ENCODE results near the gene DHX32. TPM values are rescaled to one million over a fixed set of nuclear protein-coding genes. Genes with fewer than 3 reads are reported as not detected.

The DHX32 gene
- total and polyA plus RNA-seq, 2 donors (not counting 3 experiments of a cell fraction or from before 2014, with no cell fraction given): 17.1 to 29.6 TPM

DNA sequence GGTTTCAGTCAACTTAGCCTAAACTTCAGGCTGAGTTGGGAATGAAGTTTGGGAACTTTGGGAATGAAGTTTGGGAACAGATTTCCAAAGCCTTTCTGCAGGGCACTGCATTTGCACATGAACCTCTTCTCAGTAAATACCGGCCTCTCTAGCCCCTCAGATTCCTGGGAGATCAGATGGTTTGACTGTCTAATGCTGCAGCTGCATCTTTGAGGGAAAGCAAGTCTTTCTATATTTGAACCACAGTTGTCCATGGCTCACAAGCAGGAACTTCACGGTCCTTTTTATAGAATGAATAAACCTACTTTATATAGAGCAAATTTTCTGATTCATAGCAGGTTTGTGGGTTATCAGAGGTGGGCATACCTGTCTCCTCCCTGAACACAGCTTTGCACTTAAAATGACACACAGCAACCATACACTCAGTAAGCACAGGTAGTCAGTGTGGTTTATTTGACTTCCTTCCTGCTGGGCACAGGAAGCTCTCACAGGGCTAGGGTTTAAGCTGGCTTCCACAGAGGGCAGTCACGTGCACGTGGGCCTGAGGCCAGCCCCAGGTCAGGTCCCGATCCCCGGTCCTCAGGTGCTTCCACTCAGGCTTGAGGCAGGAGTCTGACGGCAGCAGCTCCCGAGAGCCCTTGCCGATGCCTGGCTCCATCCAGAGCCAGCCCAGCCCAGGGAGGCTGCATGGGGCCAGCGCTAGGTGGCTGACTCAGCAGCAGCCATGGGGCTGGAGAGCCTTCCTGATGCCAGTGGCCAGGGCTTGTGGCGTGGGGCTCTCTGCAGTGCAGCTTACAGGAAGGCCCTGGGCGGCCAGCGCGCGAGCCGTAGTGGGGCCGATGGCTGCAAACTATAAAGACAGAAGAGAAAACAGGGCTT, 92.7 kb downstream of the DHX32 start:
- TF ChIP-seq, protein P1, sequence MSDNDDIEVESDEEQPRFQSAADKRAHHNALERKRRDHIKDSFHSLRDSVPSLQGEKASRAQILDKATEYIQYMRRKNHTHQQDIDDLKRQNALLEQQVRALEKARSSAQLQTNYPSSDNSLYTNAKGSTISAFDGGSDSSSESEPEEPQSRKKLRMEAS (IDR thresholded peaks at IDR 0.05; ENCODE audit: insufficient read depth, insufficient read length): no peak
- TF ChIP-seq FOS (IDR thresholded peaks at IDR 0.05; ENCODE audit: borderline replicate concordance, insufficient read depth, low read length): no peak
- TF ChIP-seq, protein P2, sequence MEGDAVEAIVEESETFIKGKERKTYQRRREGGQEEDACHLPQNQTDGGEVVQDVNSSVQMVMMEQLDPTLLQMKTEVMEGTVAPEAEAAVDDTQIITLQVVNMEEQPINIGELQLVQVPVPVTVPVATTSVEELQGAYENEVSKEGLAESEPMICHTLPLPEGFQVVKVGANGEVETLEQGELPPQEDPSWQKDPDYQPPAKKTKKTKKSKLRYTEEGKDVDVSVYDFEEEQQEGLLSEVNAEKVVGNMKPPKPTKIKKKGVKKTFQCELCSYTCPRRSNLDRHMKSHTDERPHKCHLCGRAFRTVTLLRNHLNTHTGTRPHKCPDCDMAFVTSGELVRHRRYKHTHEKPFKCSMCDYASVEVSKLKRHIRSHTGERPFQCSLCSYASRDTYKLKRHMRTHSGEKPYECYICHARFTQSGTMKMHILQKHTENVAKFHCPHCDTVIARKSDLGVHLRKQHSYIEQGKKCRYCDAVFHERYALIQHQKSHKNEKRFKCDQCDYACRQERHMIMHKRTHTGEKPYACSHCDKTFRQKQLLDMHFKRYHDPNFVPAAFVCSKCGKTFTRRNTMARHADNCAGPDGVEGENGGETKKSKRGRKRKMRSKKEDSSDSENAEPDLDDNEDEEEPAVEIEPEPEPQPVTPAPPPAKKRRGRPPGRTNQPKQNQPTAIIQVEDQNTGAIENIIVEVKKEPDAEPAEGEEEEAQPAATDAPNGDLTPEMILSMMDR (IDR thresholded peaks at IDR 0.05; ENCODE audit: extremely low read depth in 1 of 2, insufficient read depth in 1 of 2, low read depth in 1 of 2, low read length in 2 of 2): no peak
- TF ChIP-seq EZH2 (IDR thresholded peaks at IDR 0.05; ENCODE audit: borderline replicate concordance, low read depth, low read length, severe bottlenecking): no peak
- no peak for TF ChIP-seq JUN (IDR thresholded peaks at IDR 0.05; ENCODE audit: borderline replicate concordance, insufficient read depth, insufficient read length, low read depth)
- no peak for TF ChIP-seq MYC (IDR thresholded peaks at IDR 0.05; ENCODE audit: low read depth, low read length)
- TF ChIP-seq POLR2A (IDR thresholded peaks at IDR 0.05; ENCODE audit: low read depth, low read length): no peak
- no peak for TF ChIP-seq GATA2 (IDR thresholded peaks at IDR 0.05; ENCODE audit: insufficient read depth, insufficient read length, low read depth, low read length)
- no peak for TF ChIP-seq POLR2AphosphoS5 (IDR thresholded peaks at IDR 0.05; ENCODE audit: insufficient read depth, low read depth, low read length)
- Histone ChIP-seq H3K27me3 (ENCODE audit: control insufficient read depth in 2 of 2, insufficient read depth in 2 of 2, low read length in 2 of 2) (no peaks in the 10 kb centered on the region), H3K9ac (replicated peaks; ENCODE audit: extremely low read depth, insufficient read depth, low read length) (no peak overlapping the region), H3K9me3 (replicated peaks; ENCODE audit: control insufficient read depth, insufficient read depth, low read length) (no peaks in the 10 kb centered on the region), H3K9me1 (replicated peaks; ENCODE audit: control insufficient read depth, extremely low read depth, insufficient read depth, low read length) (no peaks in the 10 kb centered on the region), H3K27ac (ENCODE audit: insufficient read depth, low read depth, low read length) (no peak overlapping the region), H3K4me1 (ENCODE audit: control insufficient read depth, extremely low read depth, insufficient read depth, low read length) (no peaks in the 10 kb centered on the region), H2AFZ (ENCODE audit: low read depth, low read length) (no peak overlapping the region), H3K4me3 (replicated peaks in 1 of 3; ENCODE audit: insufficient read depth in 1 of 3, low read depth in 1 of 3, low read length in 3 of 3) (no peak overlapping the region), H4K20me1 (replicated peaks; ENCODE audit: control insufficient read depth, extremely low read depth, insufficient read depth, low read length) (no peaks in the 10 kb centered on the region), H3K4me2 (ENCODE audit: insufficient read depth, low read length) (no peak overlapping the region), H3K36me3 (ENCODE audit: control insufficient read depth in 2 of 2, extremely low read depth in 1 of 2, insufficient read depth in 2 of 2, low read length in 2 of 2) (peaks cover 0 to 11% of the 10 kb centered on the region in 2 experiments), H3K79me2 (ENCODE audit: control insufficient read depth, insufficient read depth, low read length) (no peaks in the 10 kb centered on the region)
- FAIRE-seq (no peak), DNase-seq (ENCODE audit: low read depth, low spot score) (no peak)
- POLR2A ChIA-PET: no interaction called here
- CTCF ChIA-PET: no interaction called here
- no TSS peak for BruUV-seq (replicated peaks)
- dilution Hi-C loops (cut with MboI; ENCODE audit: extremely low pct_ligation_motif_present, low sequenced_read_pairs) (no loop called here), intact Hi-C loops (cut with micrococcal nuclease) (no loop called here)

MicroRNAs within 50 kb of the gene (microRNA counts, 767-probe panel; counts per million panel counts)
- microRNA hsa-miR-4484: 723 counts per million, percentile 96 among the panel's probes with 10 or more counts

Small RNA genes within 50 kb of the gene (microRNA-seq; reads per million reads assigned to microRNA genes)
- 1.2 reads per million for gene MIR4484 (ENCODE audit: borderline number of aligned reads, borderline replicate concordance)

Small RNA genes within 50 kb of the gene (small RNA-seq; reads per million reads assigned to genes)
- gene MIR4484 (ENCODE audit: insufficient read depth, insufficient read length, low read depth, low replicate concordance): 4.2 reads per million, percentile 30 among the genes with 10 or more reads in this experiment
- not detected for gene RF00017 (ENCODE audit: insufficient read depth, insufficient read length, low read depth, low replicate concordance)
- gene RNU2-42P (ENCODE audit: insufficient read depth, insufficient read length, low read depth, low replicate concordance): not detected

Other genes with a start within 250 kb of the DHX32 start
- gene TEX36, start 198.1 kb downstream of the DHX32 start, total RNA-seq: not detected in 2 replicates
- not detected in 2 replicates for gene TEX36, start 198.1 kb downstream of the DHX32 start, polyA plus RNA-seq
- 24.7 and 27.8 TPM in 2 replicates for gene EDRF1, start 161.6 kb downstream of the DHX32 start, total RNA-seq
- 9.6 and 11.6 TPM in 2 replicates for gene EDRF1, start 161.6 kb downstream of the DHX32 start, polyA plus RNA-seq
- not detected in 2 replicates for gene MMP21, start 105.5 kb downstream of the DHX32 start, total RNA-seq
- gene MMP21, start 105.5 kb downstream of the DHX32 start, polyA plus RNA-seq: 0.06 TPM in 1 of 2 replicates, not detected in the other
- 38.4 and 40.2 TPM in 2 replicates for gene UROS, start 58.0 kb downstream of the DHX32 start, total RNA-seq
- gene UROS, start 58.0 kb downstream of the DHX32 start, polyA plus RNA-seq: 42.0 and 52.6 TPM in 2 replicates
- gene BCCIP, start 57.7 kb downstream of the DHX32 start, total RNA-seq: 61.3 and 73.5 TPM in 2 replicates
- gene BCCIP, start 57.7 kb downstream of the DHX32 start, polyA plus RNA-seq: 9.4 and 14.5 TPM in 2 replicates
- gene FANK1, start 15.3 kb upstream of the DHX32 start, total RNA-seq: 1.4 and 1.6 TPM in 2 replicates
- 1.9 and 2.0 TPM in 2 replicates for gene FANK1, start 15.3 kb upstream of the DHX32 start, polyA plus RNA-seq